ENCODE measurements around the gene NT5C2. TPM values are rescaled to one million over a fixed set of nuclear protein-coding genes. Genes with fewer than 3 reads are reported as not detected.

Gene NT5C2
- total and polyA plus RNA-seq, 2 experiments from 2014 or later: 52.6 to 69.0 TPM

- WGBS, 2 experiments (ENCODE audit: low coverage in 1 of 2, low lambda C conversion rate in 2 of 2, missing lambda C conversion rate in 2 of 2): 81 to 82% methylated on average over 7 of the region's 7 CpGs
- DNase-seq: no peak
- Histone ChIP-seq H3K9ac (no peak overlapping the region), H3K36me3 (ENCODE audit: low read depth) (no peaks in the 10 kb centered on the region), H3K27me3 (replicated peaks; ENCODE audit: insufficient read depth) (no peaks in the 10 kb centered on the region), H3K9me3 (ENCODE audit: low read depth) (no peaks in the 10 kb centered on the region), H3K27ac (no peak overlapping the region), H3F3A (ENCODE audit: insufficient read depth) (no peaks in the 10 kb centered on the region), H3K4me3 (no peak overlapping the region), H3K4me1 (ENCODE audit: insufficient read depth) (peaks cover 7% of the 10 kb centered on the region), H3K4me2 (ENCODE audit: unreplicated experiment) (no peak overlapping the region), H3K79me2 (ENCODE audit: insufficient read depth) (no peaks in the 10 kb centered on the region), H4K20me1 (ENCODE audit: insufficient read depth) (no peaks in the 10 kb centered on the region), H3K9me2 (ENCODE audit: insufficient read depth) (no peaks in the 10 kb centered on the region), H2AFZ (no peak overlapping the region)
- in situ Hi-C loops (cut with MboI): no loop called here
- TF ChIP-seq EZH2phosphoT487 (IDR thresholded peaks at IDR 0.05; ENCODE audit: insufficient read depth, low read depth) (no peak), EZH2 (IDR thresholded peaks at IDR 0.05; ENCODE audit: insufficient read depth, poor library complexity, severe bottlenecking) (no peak)
These were observed 9.2 kb upstream of the NT5C2 start for GRCh38 chr10:103202319-103202718.

- in situ Hi-C loops (cut with MboI): no loop called here
- TF ChIP-seq EZH2phosphoT487 (IDR thresholded peaks at IDR 0.05; ENCODE audit: insufficient read depth, low read depth) (no peak), EZH2 (IDR thresholded peaks at IDR 0.05; ENCODE audit: insufficient read depth, poor library complexity, severe bottlenecking) (no peak)
These were observed 6.4 kb upstream of the NT5C2 start for GRCh38 chr10:103199488-103199887.

GRCh38 chr10:103198648-103199047 is 5.6 kb upstream of the NT5C2 start:
- H3K9me3 ChIP-seq (ENCODE audit: low read depth): no peaks in the 10 kb centered on the region
- H4K20me1 ChIP-seq (ENCODE audit: insufficient read depth): no peaks in the 10 kb centered on the region
- in situ Hi-C loops (cut with MboI): no loop called here
- H3K4me2 ChIP-seq (ENCODE audit: unreplicated experiment): no peak overlapping the region
- no peak overlapping the region for H3K27ac ChIP-seq
- H3K4me1 ChIP-seq (ENCODE audit: insufficient read depth): peaks cover 14% of the 10 kb centered on the region
- H3K9ac ChIP-seq: no peak overlapping the region
- H3K9me2 ChIP-seq (ENCODE audit: insufficient read depth): no peaks in the 10 kb centered on the region
- no peak overlapping the region for H2AFZ ChIP-seq
- H3K27me3 ChIP-seq (replicated peaks; ENCODE audit: insufficient read depth): no peaks in the 10 kb centered on the region
- TF ChIP-seq EZH2 (IDR thresholded peaks at IDR 0.05; ENCODE audit: insufficient read depth, poor library complexity, severe bottlenecking) (no peak), EZH2phosphoT487 (IDR thresholded peaks at IDR 0.05; ENCODE audit: insufficient read depth, low read depth) (no peak)
- no peak for DNase-seq
- H3K4me3 ChIP-seq: no peak overlapping the region
- no peaks in the 10 kb centered on the region for H3K79me2 ChIP-seq (ENCODE audit: insufficient read depth)
- H3F3A ChIP-seq (ENCODE audit: insufficient read depth): peaks cover 7% of the 10 kb centered on the region; the same call in 1 of the 2 replicates
- WGBS, 2 experiments (ENCODE audit: low coverage in 1 of 2, low lambda C conversion rate in 2 of 2, missing lambda C conversion rate in 2 of 2): 76 to 84% methylated on average over 8 of the region's 8 CpGs
- H3K36me3 ChIP-seq (ENCODE audit: low read depth): no peaks in the 10 kb centered on the region

More at GRCh38 chr10:103199488-103199887, 6.4 kb upstream of the NT5C2 start:
- WGBS, 2 experiments (ENCODE audit: low coverage in 1 of 2, low lambda C conversion rate in 2 of 2, missing lambda C conversion rate in 2 of 2): 65 to 76% methylated on average over 1 of the region's 1 CpG
- no peaks in the 10 kb centered on the region for H3K36me3 ChIP-seq (ENCODE audit: low read depth)
- peaks cover 14% of the 10 kb centered on the region for H3K4me1 ChIP-seq (ENCODE audit: insufficient read depth)
- H4K20me1 ChIP-seq (ENCODE audit: insufficient read depth): no peaks in the 10 kb centered on the region
- H3F3A ChIP-seq (ENCODE audit: insufficient read depth): peaks cover 7% of the 10 kb centered on the region; the same call in 1 of the 2 replicates
- no peak overlapping the region for H3K4me3 ChIP-seq
- H3K4me2 ChIP-seq (ENCODE audit: unreplicated experiment): no peak overlapping the region
- no peaks in the 10 kb centered on the region for H3K79me2 ChIP-seq (ENCODE audit: insufficient read depth)
- no peaks in the 10 kb centered on the region for H3K9me3 ChIP-seq (ENCODE audit: low read depth)
- H3K9me2 ChIP-seq (ENCODE audit: insufficient read depth): no peaks in the 10 kb centered on the region
- H2AFZ ChIP-seq: no peak overlapping the region
- DNase-seq: no peak
- H3K27ac ChIP-seq: no peak overlapping the region
- H3K9ac ChIP-seq: no peak overlapping the region
- no peaks in the 10 kb centered on the region for H3K27me3 ChIP-seq (replicated peaks; ENCODE audit: insufficient read depth)

- Histone ChIP-seq H3K9ac (peak overlapping the region; percentile 37; the same call in 1 of the 2 replicates), H3K4me1 (ENCODE audit: insufficient read depth) (peaks cover 14% of the 10 kb centered on the region), H3K4me2 (ENCODE audit: unreplicated experiment) (no peak overlapping the region), H3K4me3 (no peak overlapping the region), H3K9me3 (ENCODE audit: low read depth) (no peaks in the 10 kb centered on the region), H3K27ac (peak overlapping the region; percentile 55; the same call in 1 of the 2 replicates), H4K20me1 (ENCODE audit: insufficient read depth) (no peaks in the 10 kb centered on the region), H3K36me3 (ENCODE audit: low read depth) (no peaks in the 10 kb centered on the region), H2AFZ (peak overlapping the region; percentile 73), H3K79me2 (ENCODE audit: insufficient read depth) (no peaks in the 10 kb centered on the region), H3F3A (ENCODE audit: insufficient read depth) (peaks cover 7% of the 10 kb centered on the region; the same call in 1 of the 2 replicates), H3K9me2 (ENCODE audit: insufficient read depth) (no peaks in the 10 kb centered on the region), H3K27me3 (replicated peaks; ENCODE audit: insufficient read depth) (no peaks in the 10 kb centered on the region)
- in situ Hi-C loops (cut with MboI): no loop called here
- TF ChIP-seq EZH2 (IDR thresholded peaks at IDR 0.05; ENCODE audit: insufficient read depth, poor library complexity, severe bottlenecking): no peak
- no peak for TF ChIP-seq EZH2phosphoT487 (IDR thresholded peaks at IDR 0.05; ENCODE audit: insufficient read depth, low read depth)
- 74 to 75% methylated on average over 2 of the region's 2 CpGs for WGBS, 2 experiments (ENCODE audit: low coverage in 1 of 2, low lambda C conversion rate in 2 of 2, missing lambda C conversion rate in 2 of 2)
- no peak for DNase-seq
These were observed 4.8 kb upstream of the NT5C2 start for GRCh38 chr10:103197903-103198302.

All from GM23248 (cell line).